HL-60 (cell line): ENCODE measurements around the gene UST.

ENCODE experiments used
- DNase-seq, 2 experiments: peaks; one replicate each; pipeline ENCODE4 v3.0.0-alpha.2; 2010 to 2020; ENCODE audit warnings: low read depth in 1 of 2, low spot score in 1 of 2
- H3K27ac ChIP-seq: fragments of 250-450 bp; sonication (Bioruptor Pico); replicated peaks from 2 replicates; pipeline ENCODE4 v1.5.1; 2020; ENCODE audit warnings: mild to moderate bottlenecking, moderate library complexity
- H3K27me3 ChIP-seq: fragments of 250-450 bp; sonication (Bioruptor Pico); 2 replicates; pipeline ENCODE4 v1.5.1; 2021; ENCODE audit warnings: mild to moderate bottlenecking, moderate library complexity; ENCODE audit not compliant: insufficient read depth, poor library complexity, severe bottlenecking
- H3K4me3 ChIP-seq: replicated peaks from 2 replicates; pipeline ENCODE4 v1.5.1; 2011; ENCODE audit warnings: mild to moderate bottlenecking, control low read depth, low read length; ENCODE audit not compliant: insufficient read depth
- CTCF ChIP-seq: IDR thresholded peaks from one replicate; pipeline ENCODE4 v1.5.1; 2011; ENCODE audit warnings: low read length, control low read depth, inconsistent platforms; ENCODE audit not compliant: insufficient read depth
- GABPA ChIP-seq: IDR thresholded peaks from 2 replicates; pipeline ENCODE4 v1.6.1; 2012; ENCODE audit warnings: low read depth
- POLR2AphosphoS5 ChIP-seq: IDR thresholded peaks from 2 replicates; pipeline ENCODE4 v1.6.1; 2012; ENCODE audit warnings: low read depth
- REST ChIP-seq: IDR thresholded peaks from 2 replicates; pipeline ENCODE4 v1.6.1; 2012; ENCODE audit warnings: low read depth; ENCODE audit not compliant: insufficient replicate concordance
- SPI1 ChIP-seq: IDR thresholded peaks from 2 replicates; pipeline ENCODE4 v1.6.1; 2012; ENCODE audit warnings: low read depth, mild to moderate bottlenecking, borderline replicate concordance

Gene UST

GRCh38 chr6:148890096-148890495 is 143.3 kb downstream of the UST start:
- H3K27me3 ChIP-seq = no peaks in the 10 kb centered on the region
- no peak for TF ChIP-seq SPI1
- TF ChIP-seq GABPA = no peak
- TF ChIP-seq POLR2AphosphoS5 = no peak
- TF ChIP-seq CTCF = no peak
- TF ChIP-seq REST = no peak
- DNase-seq = no peak
- H3K27ac ChIP-seq = no peak overlapping the region
- no peak overlapping the region for H3K4me3 ChIP-seq

GRCh38 chr6:148890652-148891404 is 144.0 kb downstream of the UST start:
- TF ChIP-seq POLR2AphosphoS5 (no peak), CTCF (no peak), SPI1 (no peak), GABPA (no peak), REST (no peak)
- H3K4me3 ChIP-seq = no peak overlapping the region
- DNase-seq = no peak
- H3K27me3 ChIP-seq = no peaks in the 10 kb centered on the region
- H3K27ac ChIP-seq = no peak overlapping the region

GRCh38 chr6:148891405-148891783 is 144.6 kb downstream of the UST start:
- Histone ChIP-seq H3K27me3 (no peaks in the 10 kb centered on the region), H3K27ac (no peak overlapping the region), H3K4me3 (no peak overlapping the region)
- no peak for DNase-seq
- TF ChIP-seq GABPA (no peak), SPI1 (no peak), POLR2AphosphoS5 (no peak), REST (no peak), CTCF (no peak)
